HG03135 (cell line): Measurements from ENCODE around the gene DERA.
"Not testable (repeated sequence)": the region's sequence is repeated elsewhere in the genome, so short reads cannot be mapped to it uniquely, and the experiment has no call there.

Experiments used
- ATAC-seq: cut with Tn5 transposase; IDR thresholded peaks from one replicate; pipeline ENCODE4 v1.9.1; 2021; ENCODE audit warnings: mild to moderate bottlenecking, moderate library complexity; ENCODE audit not compliant: unreplicated experiment

DERA gene

DNA sequence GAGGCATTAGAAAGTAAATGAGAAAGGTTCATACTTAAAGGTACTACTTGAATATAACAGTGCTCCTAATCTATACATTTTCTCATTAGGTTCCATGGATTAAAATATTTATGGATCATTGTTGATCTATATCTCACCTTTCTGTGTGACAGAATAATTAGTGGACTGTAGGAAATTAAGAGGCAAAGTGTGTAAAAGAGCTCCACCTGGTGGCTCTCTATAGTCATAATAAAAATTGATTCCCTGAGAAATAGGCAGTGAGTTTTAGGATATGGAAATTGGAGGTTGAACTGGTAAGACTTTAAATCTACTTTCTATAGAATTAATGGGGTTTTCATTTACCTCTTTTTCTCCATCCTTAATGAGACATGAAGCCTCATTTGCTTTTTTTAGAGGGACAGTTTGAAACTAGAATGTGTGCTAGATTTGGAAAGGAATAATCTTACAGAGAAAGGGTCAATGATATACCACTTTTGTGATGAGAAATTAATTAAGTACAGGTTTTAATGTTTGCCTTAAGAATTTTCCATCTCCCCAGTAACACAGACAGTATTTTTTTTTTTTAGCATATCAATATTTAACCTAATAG lies 11.8 kb upstream of the DERA start:
- ATAC-seq: no peak

GRCh38 chr12:15904378-15904920 lies 6.7 kb upstream of the DERA start:
- ATAC-seq: no peak

DNA sequence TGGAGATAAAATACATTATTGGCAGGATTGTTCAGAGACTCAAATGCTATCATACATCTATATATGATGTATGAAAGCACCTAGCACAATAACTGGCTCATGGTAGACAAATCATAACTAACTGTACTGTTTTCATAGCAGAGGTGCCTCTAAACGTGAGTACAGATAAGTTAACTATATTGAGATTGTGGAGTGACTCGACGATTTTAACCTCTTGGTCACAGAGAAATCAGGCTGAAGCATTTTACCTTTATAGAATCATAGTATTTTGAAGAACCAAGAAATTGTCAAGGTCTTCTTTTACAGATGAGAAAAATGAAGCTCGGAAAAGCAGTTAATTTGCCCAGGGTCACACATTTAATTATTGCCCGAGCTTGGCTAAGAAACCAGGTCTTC lies 666 bp upstream of the DERA start:
- no peak for ATAC-seq

GRCh38 chr12:15911931-15912330 lies 799 bp downstream of the DERA start:
- not testable (repeated sequence) for ATAC-seq

DNA sequence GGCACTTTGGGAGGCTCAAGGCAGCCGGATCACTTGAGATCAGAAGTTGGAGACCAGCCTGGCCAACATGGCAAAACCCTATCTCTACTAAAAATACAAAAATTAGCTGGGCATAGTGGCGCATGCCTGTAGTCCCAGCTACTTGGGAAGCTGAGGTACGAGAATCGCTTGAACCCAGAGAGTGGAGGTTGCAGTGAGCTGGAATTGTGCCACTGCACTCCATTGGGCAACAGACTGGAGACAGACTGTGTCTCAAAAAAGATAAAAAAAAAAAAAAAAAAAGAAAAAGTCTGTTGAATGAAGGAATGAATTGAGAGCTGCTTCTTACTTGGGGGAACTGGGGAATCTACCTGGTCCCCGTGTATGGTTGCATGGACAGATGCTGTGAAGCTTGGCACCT lies 3.0 kb downstream of the DERA start:
- ATAC-seq: not testable (repeated sequence)

DNA sequence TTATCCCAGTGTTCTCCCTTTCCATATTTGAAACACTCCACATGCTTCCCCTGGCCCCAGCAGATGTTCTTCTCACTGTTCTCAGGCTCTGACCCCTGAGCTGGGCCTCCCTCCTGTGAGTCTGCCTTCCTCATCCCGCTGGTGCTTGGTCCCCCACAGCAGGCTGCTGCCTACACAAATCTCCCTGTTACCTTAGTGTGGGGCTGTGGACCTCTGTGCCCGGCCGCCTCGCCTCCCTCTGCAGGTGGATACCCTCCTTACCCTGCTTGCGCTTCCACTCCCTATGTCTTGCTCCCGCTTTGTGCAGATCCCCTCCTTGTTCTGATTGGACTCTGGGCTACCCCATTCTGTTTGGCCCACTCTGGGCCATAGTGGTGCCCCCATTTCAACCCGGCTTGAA lies 6.9 kb downstream of the DERA start:
- ATAC-seq: no peak

- ATAC-seq: no peak
These were observed 8.3 kb downstream of the DERA start for GRCh38 chr12:15919418-15919817.

DNA sequence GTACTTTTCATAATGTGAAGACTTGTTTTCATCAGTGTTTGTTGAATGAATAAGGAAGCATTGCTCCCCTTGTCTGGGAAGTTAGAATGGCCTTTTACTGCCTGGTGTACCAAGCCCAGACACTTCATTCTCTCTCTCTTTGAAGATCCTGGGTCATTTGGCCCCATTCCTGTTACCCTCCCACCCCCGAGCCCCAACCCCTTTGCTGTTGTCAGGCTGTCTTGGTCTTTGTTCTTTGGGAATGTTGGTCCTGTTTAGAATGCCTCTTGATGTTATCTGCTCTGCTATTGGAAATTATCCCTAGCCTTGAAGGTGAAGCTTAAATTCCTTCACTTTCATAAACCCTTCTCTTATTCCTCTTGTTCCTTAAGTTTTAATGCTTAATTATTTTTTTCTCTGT lies 13.8 kb downstream of the DERA start:
- no peak for ATAC-seq

GRCh38 chr12:15928346-15928745 lies 17.2 kb downstream of the DERA start:
- ATAC-seq: no peak

DNA sequence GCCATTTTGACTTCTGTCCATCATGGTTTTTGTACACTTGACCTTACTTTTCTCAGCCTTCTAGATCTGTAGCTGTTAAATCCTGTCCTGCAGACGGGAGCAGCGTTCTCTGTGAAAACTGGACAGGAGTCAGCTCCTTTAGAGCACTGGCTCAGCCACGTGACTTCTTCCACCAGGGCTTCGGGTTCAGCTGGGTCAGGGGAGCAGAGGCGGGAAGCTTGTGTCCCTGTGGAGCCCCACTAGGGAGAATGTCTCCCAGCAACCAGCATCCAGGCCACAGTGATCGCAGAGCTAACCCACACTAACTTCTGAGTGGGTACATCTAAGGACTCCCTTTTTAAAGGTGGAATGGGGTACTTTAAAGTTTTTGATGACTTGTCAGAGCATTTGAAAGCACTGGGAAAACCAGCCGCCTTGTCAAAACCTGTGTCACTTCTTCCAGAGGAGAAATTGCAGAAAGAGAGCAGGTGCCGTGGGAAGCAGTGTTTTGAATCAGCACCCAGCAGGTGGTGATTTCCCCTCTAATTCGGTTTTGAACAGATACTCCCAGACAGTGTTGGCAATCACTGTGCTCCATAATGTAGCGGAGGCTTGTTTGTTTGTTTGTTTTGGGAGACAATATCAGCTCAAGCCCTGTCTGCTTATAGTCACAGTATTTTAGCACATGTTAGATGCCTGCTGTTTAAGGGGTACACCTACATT lies 17.9 kb downstream of the DERA start:
- no peak for ATAC-seq

- ATAC-seq: peak; percentile 62
These were observed 20.5 kb downstream of the DERA start for GRCh38 chr12:15931590-15932053.

DNA sequence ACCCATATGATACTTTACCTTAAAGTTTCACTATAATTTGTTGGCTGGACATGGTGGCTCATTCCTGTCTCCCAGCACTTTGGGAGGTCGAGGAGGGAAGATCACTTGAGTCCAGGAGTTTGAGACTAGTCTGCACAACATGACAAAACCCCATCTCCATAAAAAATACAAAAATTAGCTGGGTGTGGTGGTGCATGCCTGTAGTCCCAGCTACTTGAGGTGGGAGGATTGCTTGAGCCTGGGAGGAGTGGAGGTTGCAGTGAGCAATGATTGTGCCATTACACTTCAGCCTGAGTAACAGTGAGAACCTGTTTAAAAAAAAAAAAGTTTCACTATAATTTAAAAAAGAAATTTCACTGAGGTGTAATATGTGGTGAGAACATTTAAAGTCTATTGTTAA lies 21.2 kb downstream of the DERA start:
- ATAC-seq: no peak

GRCh38 chr12:15932971-15933370 lies 21.8 kb downstream of the DERA start:
- no peak for ATAC-seq

GRCh38 chr12:15933751-15934150 lies 22.6 kb downstream of the DERA start:
- ATAC-seq: no peak

DNA sequence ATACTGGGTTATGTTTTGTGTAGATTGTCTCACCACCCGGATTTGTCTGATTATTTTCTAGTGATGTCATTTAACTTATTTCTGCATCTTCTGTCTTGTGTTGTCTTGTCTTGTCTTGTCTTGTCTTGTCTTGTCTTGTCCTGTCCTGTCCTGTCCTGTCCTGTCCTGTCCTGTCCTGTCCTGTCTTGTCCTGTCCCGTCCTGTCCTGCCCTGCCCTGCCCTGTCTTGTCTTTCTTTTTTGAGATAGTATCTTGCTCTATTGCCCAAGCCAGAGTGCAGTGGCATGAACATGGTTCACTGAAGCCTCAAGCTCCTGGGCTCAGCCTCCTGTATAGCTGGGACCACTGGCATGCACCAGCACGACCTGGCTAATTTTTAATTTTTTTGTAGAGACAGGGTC lies 25.6 kb downstream of the DERA start:
- no peak for ATAC-seq

GRCh38 chr12:15937902-15938301 lies 26.8 kb downstream of the DERA start:
- no peak for ATAC-seq

DNA sequence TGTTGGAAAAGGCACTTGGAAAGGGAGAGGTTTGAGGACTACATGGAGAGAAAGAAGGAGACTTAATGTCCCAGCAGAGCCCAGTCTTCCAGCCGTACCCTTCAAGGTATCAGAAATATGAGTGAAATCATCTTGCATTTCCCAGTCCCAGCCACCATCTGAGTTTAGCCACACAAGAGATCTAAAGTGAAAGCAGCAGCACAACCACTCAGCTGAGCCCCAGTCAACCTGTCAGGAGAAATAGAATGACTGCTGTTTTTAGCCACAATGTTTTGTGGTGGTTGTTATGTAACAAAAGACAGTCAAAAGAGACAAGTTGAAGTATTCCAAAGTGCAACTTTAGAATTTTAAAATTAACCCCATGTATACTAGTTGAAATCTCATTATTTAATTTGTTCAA lies 28.0 kb downstream of the DERA start:
- no peak for ATAC-seq

- ATAC-seq: no peak
These were observed 31.3 kb downstream of the DERA start for GRCh38 chr12:15942475-15942874.

GRCh38 chr12:15943519-15943918 lies 32.4 kb downstream of the DERA start:
- ATAC-seq: not testable (repeated sequence)

DNA sequence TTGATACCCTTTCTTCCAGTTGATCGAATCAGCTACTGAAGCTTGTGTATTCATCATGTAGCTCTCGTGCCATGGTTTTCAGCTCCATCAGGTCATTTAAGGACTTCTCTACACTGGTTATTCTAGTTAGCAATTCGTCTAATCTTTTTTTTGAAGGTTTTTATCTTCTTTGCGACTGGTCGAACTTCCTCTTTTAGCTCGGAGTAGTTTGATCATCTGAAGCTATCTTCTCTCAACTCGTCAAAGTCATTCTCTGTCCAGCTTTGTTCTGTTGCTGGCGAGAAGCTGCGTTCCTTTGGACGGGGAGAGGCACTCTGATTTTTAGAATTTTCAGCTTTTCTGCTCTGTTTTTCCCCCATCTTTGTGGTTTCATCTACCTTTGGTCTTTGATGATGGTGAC lies 37.3 kb downstream of the DERA start:
- not testable (repeated sequence) for ATAC-seq

DNA sequence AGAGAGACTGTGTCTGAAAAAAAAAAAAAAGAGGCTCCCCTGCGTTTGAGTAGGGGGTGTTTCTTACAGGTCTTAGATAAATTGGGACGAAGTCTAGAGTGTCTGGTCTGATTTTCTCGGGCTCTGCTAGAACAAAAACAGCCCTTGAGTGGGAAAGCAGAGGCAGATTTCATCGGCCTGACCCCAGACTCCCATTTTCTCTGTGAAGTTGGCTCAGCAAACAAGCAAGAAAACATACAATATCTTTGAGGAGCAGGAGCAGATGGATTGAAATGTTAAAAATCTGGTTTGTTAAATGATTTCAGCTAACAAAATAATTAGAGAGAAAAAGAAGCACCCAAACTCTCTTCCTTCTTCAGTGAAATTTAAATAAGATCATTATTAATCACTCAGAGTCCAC lies 44.1 kb downstream of the DERA start:
- ATAC-seq: no peak

GRCh38 chr12:15956010-15956409 lies 44.9 kb downstream of the DERA start:
- no peak for ATAC-seq
